ENCODE data around the gene CYBA.

GRCh38 chr16:88661468-88661867 is 10.6 kb upstream of the CYBA start:
- TF ChIP-seq, protein P1, sequence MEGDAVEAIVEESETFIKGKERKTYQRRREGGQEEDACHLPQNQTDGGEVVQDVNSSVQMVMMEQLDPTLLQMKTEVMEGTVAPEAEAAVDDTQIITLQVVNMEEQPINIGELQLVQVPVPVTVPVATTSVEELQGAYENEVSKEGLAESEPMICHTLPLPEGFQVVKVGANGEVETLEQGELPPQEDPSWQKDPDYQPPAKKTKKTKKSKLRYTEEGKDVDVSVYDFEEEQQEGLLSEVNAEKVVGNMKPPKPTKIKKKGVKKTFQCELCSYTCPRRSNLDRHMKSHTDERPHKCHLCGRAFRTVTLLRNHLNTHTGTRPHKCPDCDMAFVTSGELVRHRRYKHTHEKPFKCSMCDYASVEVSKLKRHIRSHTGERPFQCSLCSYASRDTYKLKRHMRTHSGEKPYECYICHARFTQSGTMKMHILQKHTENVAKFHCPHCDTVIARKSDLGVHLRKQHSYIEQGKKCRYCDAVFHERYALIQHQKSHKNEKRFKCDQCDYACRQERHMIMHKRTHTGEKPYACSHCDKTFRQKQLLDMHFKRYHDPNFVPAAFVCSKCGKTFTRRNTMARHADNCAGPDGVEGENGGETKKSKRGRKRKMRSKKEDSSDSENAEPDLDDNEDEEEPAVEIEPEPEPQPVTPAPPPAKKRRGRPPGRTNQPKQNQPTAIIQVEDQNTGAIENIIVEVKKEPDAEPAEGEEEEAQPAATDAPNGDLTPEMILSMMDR (IDR thresholded peaks at IDR 0.05), result no peak
- TF ChIP-seq POLR2A (IDR thresholded peaks at IDR 0.05), result no peak

All from ovary (tissue), 3 donors.